Omental fat pad (tissue), 4 donors: ENCODE data around the gene SNX5. TPM values are rescaled to one million over a fixed set of nuclear protein-coding genes. Genes with fewer than 3 reads are reported as not detected.

Source experiments
- ATAC-seq: fragments of 150-250 bp; one replicate; pipeline ENCODE4 v1.9.1; 2016; ENCODE audit warnings: mild to moderate bottlenecking, moderate library complexity; ENCODE audit not compliant: low FRiP score
- DNase-seq: peaks from one replicate; pipeline ENCODE4 v3.0.0-alpha.2; 2019; ENCODE audit warnings: low spot score
- total RNA-seq, 4 donors: library from RNA; depleted of rRNA; stranded (reverse); fragments of >200 nt; gene quantifications; one replicate each; pipeline ENCODE4 v1.1.0, GENCODE V29; 2016
- TF ChIP-seq, protein P1 (sequence below), 3 donors: fragments of 450-650 bp; IDR thresholded peaks; one replicate each; pipeline ENCODE4 v1.5.1; 2016 to 2017; ENCODE audit warnings: antibody characterized with exemption in 3 of 3, mild to moderate bottlenecking in 3 of 3, moderate library complexity in 2 of 3

Gene SNX5
- total RNA-seq, 4 donors from 2014 or later: 101 to 232 (median 110) TPM

DNA sequence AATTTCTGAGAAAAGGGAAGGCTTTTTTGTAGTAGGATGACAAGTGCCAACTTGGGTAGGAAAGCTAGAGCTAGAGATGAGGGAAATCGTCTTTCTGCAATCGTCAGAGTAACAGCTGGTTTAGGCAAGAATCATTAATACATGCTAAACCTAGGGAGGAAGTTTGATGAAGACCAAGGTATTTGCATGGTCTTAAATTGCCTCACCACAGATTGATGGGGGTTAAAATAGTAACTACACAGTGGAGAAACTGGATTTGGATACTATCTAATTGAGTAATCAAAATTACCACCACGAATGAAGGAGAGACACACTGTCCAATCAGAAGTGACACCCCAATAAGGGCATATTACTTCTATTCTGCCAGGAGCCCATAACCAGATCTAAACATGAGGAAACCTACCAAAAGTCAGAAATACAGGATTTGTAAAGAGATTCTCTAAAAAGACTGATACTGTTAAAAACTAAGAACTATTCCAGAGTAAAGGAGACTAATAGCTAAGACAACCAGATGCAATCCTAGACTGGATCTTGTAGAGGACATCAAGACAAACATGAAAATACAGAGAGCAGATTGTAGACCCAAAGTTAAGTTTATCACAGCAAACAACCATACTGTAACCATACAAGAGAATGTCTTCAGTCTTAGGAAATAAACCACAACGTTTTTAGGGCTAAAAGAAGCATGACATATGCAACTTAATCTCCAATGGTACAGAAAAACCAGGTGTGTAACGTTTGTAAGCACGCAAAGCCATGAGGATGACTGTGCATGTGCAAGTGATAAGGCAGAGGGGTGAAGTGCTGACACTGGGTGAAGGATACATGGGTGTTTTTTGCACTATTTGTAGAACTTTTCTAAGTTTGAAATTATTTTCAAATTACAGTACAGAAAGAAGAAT lies 21.8 kb downstream of the SNX5 start:
- no peak for DNase-seq
- TF ChIP-seq, protein P1, sequence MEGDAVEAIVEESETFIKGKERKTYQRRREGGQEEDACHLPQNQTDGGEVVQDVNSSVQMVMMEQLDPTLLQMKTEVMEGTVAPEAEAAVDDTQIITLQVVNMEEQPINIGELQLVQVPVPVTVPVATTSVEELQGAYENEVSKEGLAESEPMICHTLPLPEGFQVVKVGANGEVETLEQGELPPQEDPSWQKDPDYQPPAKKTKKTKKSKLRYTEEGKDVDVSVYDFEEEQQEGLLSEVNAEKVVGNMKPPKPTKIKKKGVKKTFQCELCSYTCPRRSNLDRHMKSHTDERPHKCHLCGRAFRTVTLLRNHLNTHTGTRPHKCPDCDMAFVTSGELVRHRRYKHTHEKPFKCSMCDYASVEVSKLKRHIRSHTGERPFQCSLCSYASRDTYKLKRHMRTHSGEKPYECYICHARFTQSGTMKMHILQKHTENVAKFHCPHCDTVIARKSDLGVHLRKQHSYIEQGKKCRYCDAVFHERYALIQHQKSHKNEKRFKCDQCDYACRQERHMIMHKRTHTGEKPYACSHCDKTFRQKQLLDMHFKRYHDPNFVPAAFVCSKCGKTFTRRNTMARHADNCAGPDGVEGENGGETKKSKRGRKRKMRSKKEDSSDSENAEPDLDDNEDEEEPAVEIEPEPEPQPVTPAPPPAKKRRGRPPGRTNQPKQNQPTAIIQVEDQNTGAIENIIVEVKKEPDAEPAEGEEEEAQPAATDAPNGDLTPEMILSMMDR (IDR thresholded peaks at IDR 0.05): no peak
- ATAC-seq: no peak

DNA sequence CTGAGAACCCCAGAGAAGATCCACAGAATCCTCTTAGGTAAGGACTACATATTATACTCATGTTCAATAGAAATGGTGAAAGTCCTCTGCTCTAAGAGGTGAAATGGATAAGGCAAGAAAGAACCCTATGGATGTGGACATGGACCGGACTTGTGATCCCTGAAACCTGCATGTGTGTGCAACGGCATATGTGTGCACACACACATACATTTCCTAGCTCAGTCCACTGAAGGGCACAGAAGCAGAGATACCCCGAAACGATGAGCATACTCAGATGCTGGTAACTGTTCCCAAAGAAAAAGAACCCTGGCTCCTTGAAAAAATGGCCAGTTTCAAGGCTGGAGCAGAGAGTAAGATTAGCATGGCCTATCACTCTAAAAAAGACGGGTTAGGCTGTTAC lies 22.6 kb downstream of the SNX5 start:
- TF ChIP-seq, protein P1 (IDR thresholded peaks at IDR 0.05): no peak
- DNase-seq (no peak), ATAC-seq (no peak)

DNA sequence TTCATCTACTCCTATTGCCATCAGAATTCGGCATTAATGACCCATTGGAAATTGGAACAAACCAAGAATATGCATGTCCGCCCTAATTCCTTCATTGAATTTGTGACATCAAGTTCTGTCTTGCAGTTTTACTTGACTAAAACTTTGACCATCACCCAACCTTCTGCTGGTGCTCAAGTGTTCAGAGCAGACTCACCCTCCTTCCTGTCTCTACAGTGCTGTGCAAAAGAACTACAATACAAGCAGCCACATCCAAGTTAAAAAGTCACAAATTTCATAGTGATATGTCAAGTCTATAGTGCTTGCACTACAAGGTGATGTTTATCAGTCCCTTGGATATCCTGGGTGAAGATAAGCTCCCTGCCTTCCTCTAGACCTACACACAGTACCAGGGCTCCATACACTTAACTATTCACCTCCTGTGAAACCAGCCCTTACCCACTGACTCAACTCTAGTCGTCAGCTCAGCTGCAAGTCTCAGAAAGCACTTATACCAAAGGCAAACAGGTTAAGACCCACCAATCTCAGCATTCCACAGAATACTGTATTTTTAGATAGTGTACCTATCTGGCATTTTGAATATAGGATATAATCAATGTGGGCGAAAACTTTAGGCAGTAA lies 23.6 kb downstream of the SNX5 start:
- DNase-seq (no peak), ATAC-seq (no peak)
- TF ChIP-seq, protein P1 (IDR thresholded peaks at IDR 0.05): no peak

DNA sequence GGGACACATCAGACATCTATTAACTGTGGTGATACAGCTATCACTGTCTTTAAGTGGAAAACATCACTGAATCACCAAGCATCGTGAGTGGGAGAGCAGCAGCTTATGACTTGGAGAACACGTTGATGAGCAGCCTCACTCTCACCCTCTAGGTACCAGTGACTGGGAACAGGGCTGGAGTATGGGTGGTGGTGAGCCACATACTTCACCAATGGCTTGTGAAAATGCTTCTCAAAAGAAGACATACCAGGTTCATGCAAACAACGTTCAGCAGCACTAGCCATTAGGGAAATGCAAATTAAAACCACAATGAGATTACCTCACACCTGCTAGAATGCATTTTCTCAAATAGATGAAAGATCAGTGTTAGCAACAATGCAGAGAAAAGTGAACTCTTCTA lies 25.3 kb downstream of the SNX5 start:
- ATAC-seq (no peak), DNase-seq (no peak)
- TF ChIP-seq, protein P1 (IDR thresholded peaks at IDR 0.05): no peak

DNA sequence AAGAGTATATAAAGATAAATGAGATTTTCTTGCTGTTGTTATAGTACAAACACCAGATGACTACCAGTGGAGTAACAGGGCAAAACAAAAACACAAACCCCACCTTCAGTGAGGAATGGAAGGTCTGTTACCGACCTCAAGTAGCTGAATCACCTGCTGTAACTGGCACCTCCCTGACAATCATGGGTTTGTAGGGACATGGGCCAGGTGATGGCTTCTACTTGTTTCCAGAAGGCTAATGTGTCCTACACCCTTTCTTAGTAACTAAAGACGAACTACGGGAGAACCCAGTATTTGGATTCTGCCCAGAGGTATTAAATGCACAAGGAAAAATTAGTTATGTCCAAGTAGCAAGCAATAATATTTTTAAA lies 26.8 kb downstream of the SNX5 start:
- DNase-seq (no peak), ATAC-seq (no peak)
- TF ChIP-seq, protein P1 (IDR thresholded peaks at IDR 0.05): no peak

DNA sequence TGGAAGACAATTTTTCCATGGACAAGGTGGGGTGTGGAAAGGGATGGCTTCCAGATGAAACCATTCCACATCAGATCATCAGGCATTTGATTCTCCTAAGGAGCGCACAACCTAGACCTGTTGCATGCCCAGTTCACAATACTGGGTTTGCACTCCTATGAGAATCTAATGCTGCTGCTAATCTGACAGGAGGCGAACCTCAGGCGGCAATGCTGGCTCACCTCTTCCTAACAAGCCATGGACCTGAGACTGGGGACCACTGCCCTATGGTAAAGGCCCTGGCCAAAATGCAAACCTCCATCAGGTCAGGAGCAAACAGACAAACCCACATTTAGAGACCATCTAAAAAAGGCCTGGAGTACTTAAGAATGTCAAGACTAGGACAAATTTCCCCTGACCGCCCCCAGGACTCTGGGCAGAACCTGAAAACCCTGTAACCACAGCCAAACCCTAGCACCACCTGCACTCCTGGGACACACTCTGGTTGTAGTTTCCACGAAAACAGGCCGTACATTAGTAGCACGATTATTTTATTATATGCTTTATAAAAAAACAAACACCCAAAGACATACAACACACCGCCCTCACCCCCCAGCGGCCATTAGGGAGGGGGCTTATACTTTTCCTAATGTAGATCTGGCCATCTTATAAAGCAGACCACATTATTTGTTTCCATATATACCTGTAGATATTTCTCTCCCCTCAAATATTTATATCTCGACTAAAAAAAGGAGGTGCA lies 27.3 kb downstream of the SNX5 start:
- no peak for ATAC-seq
- TF ChIP-seq, protein P1 (IDR thresholded peaks at IDR 0.05): no peak
- no peak for DNase-seq
